Stimulated activated CD4-positive, alpha-beta T cell treated with anti-CD3 and anti-CD28 coated beads, Interleukin-4, amount 100 ng/mL, for 1 hour (primary cell): ENCODE data around the gene WDR74.
A peak's percentile ranks its signal among the peaks of the same experiment; 100 is the strongest.
"Not testable (repeated sequence)": the region's sequence is repeated elsewhere in the genome, so short reads cannot be mapped to it uniquely, and the experiment has no call there.

Experiments used
- DNase-seq: peaks from one replicate; pipeline ENCODE4 v3.0.0-alpha.2; 2020

WDR74 gene

GRCh38 chr11:62840721-62841360, 1.5 kb upstream of the WDR74 start:
- peak; percentile 85 for DNase-seq

GRCh38 chr11:62835336-62835735, 4.1 kb downstream of the WDR74 start:
- DNase-seq: no peak

- no peak for DNase-seq
Observed at GRCh38 chr11:62832336-62833234, 6.8 kb downstream of the WDR74 start, which contains the start of gene TEX54. TEX54 (minus strand) TSS chr11:62832841.

GRCh38 chr11:62831520-62832335, 7.7 kb downstream of the WDR74 start, which contains the start of gene STX5:
STX5 (minus strand) TSS chr11:62832051; CDS start chr11:62831243, 808 bp downstream.
- peak; percentile 100 for DNase-seq

GRCh38 chr11:62830904-62831519, 8.4 kb downstream of the WDR74 start:
- DNase-seq: no peak

- DNase-seq: not testable (repeated sequence)
Observed at GRCh38 chr11:62828130-62828529, 11.3 kb downstream of the WDR74 start.

- DNase-seq: no peak
Observed at GRCh38 chr11:62823677-62824076, 15.7 kb downstream of the WDR74 start.

- no peak for DNase-seq
Observed at GRCh38 chr11:62817129-62817528, 22.3 kb downstream of the WDR74 start.

- no peak for DNase-seq
Observed at GRCh38 chr11:62816557-62816956, 22.8 kb downstream of the WDR74 start.

GRCh38 chr11:62811659-62812058, 27.7 kb downstream of the WDR74 start:
- no peak for DNase-seq

GRCh38 chr11:62810748-62811147, 28.6 kb downstream of the WDR74 start:
- no peak for DNase-seq

GRCh38 chr11:62806611-62807121, 32.7 kb downstream of the WDR74 start:
- DNase-seq: no peak

- DNase-seq: peak; percentile 26
Observed at GRCh38 chr11:62805961-62806441, 33.4 kb downstream of the WDR74 start.

- peak; percentile 96 for DNase-seq
Observed at GRCh38 chr11:62805076-62805892, 34.1 kb downstream of the WDR74 start, which contains the start of gene NXF1. NXF1 (minus strand) TSS chr11:62805440; CDS start chr11:62805356, 84 bp downstream.

GRCh38 chr11:62804310-62805075, 34.9 kb downstream of the WDR74 start:
- DNase-seq: no peak

- no peak for DNase-seq
Observed at GRCh38 chr11:62801071-62801470, 38.3 kb downstream of the WDR74 start.

GRCh38 chr11:62799486-62799885, 39.9 kb downstream of the WDR74 start:
- no peak for DNase-seq

GRCh38 chr11:62796281-62796680, 43.1 kb downstream of the WDR74 start:
- DNase-seq: no peak

GRCh38 chr11:62794201-62794775, 45.1 kb downstream of the WDR74 start:
- DNase-seq: no peak

GRCh38 chr11:62792202-62792575, 47.2 kb downstream of the WDR74 start:
- no peak for DNase-seq
